KMS-11 (cell line): ENCODE measurements around the gene MAPK12.

Source experiments
- H2AFZ ChIP-seq: fragments of 200-600 bp; sonication (generic); 2 replicates; pipeline ENCODE4 v1.6.1; 2016; ENCODE audit warnings: antibody characterized with exemption, mixed run types, low read depth
- H3K27ac ChIP-seq: fragments of 200-600 bp; sonication (generic); 2 replicates; pipeline ENCODE4 v1.6.1; 2016; ENCODE audit warnings: mild to moderate bottlenecking, mixed run types
- H3K27me3 ChIP-seq: fragments of 200-600 bp; sonication (generic); 2 replicates; pipeline ENCODE4 v1.6.1; 2017; ENCODE audit warnings: mild to moderate bottlenecking, low read depth, mixed run types, moderate library complexity; ENCODE audit not compliant: insufficient read depth
- H3K36me3 ChIP-seq: fragments of 200-600 bp; sonication (generic); 2 replicates; pipeline ENCODE4 v1.6.1; 2017; ENCODE audit warnings: mild to moderate bottlenecking, mixed run types; ENCODE audit not compliant: insufficient read depth
- H3K4me1 ChIP-seq: fragments of 200-600 bp; sonication (generic); 2 replicates; pipeline ENCODE4 v1.6.1; 2016; ENCODE audit warnings: mild to moderate bottlenecking, low read depth, mixed run types; ENCODE audit not compliant: poor library complexity, severe bottlenecking
- H3K4me2 ChIP-seq: fragments of 200-600 bp; sonication (generic); 2 replicates; pipeline ENCODE4 v1.7.0; 2016; ENCODE audit warnings: mild to moderate bottlenecking, mixed run types
- H3K4me3 ChIP-seq: fragments of 200-600 bp; sonication (generic); IDR thresholded peaks from 2 replicates; pipeline ENCODE4 v1.6.1; 2017; ENCODE audit warnings: low read depth, low read length, mixed read lengths; ENCODE audit not compliant: insufficient read depth
- H3K79me2 ChIP-seq: fragments of 200-600 bp; sonication (generic); 2 replicates; pipeline ENCODE4 v1.6.1; 2016; ENCODE audit warnings: low read depth, mixed run types; ENCODE audit not compliant: insufficient read depth
- H3K9ac ChIP-seq: fragments of 200-600 bp; sonication (generic); 2 replicates; pipeline ENCODE4 v1.6.1; 2016; ENCODE audit warnings: mild to moderate bottlenecking, mixed run types
- H4K20me1 ChIP-seq: fragments of 200-600 bp; sonication (generic); 2 replicates; pipeline ENCODE4 v1.6.1; 2016; ENCODE audit warnings: mild to moderate bottlenecking, mixed run types; ENCODE audit not compliant: insufficient read depth
- TF ChIP-seq, protein P1 (sequence below): fragments of 200-600 bp; sonication (generic); conservative IDR thresholded peaks from 2 replicates; pipeline ENCODE4 v1.6.1; 2017; ENCODE audit warnings: low read depth, mild to moderate bottlenecking, antibody characterized with exemption, low read length, moderate library complexity, mixed read lengths

MAPK12 gene

DNA sequence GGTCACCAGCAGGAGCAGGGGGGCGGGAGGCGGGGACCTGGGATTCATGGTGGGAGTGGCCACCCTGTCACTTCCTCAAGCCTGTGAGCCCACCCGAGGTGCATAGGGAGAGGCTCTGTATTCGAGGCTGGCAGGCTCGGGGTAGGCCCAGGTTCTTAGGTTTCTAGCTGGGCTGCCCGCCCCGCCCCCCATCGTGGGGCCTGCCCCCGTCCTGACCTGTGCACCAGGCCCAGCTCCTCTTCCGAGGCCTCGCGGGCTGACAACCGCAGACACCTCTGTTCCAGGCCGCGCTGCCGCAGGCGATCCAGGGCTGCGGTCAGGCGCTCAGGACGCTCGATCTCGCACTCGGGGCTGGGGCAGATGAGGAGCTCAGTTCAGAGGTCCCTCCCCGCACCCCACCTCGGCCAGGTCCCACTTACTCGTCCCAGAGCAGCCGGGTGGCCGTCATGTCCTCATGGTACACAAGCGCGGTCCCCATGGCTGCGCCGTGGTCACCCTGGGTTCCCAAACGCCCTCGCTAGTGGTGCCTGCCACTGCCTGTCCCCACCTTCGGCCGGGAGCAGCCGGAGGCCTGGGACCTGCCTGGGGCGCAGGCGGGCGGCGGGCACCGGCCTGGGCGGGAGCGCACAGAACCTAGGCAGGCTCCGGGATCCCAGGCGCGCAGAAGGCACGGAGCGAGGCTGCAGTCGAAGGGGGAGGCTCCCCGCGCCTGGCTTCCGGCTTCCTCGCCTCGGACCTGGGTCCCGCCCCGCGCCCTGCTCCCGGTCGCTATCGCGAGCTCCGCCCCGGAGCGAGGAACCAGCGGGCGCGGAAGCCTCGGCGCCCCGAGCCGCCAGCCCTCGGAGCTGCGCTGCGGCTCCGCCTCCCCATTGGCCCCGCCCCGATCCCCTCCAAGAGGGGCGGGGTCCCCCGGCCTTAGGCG is 10.7 kb downstream of the MAPK12 start, which contains the start of gene HDAC10:
Gene HDAC10, minus strand, starts transcription at position 711 of the 922 bp plus-strand sequence. Its CDS starts 233 bp downstream, at position 478.
- H3K4me1 ChIP-seq: no peaks in the 10 kb centered on the region
- TF ChIP-seq, protein P1, sequence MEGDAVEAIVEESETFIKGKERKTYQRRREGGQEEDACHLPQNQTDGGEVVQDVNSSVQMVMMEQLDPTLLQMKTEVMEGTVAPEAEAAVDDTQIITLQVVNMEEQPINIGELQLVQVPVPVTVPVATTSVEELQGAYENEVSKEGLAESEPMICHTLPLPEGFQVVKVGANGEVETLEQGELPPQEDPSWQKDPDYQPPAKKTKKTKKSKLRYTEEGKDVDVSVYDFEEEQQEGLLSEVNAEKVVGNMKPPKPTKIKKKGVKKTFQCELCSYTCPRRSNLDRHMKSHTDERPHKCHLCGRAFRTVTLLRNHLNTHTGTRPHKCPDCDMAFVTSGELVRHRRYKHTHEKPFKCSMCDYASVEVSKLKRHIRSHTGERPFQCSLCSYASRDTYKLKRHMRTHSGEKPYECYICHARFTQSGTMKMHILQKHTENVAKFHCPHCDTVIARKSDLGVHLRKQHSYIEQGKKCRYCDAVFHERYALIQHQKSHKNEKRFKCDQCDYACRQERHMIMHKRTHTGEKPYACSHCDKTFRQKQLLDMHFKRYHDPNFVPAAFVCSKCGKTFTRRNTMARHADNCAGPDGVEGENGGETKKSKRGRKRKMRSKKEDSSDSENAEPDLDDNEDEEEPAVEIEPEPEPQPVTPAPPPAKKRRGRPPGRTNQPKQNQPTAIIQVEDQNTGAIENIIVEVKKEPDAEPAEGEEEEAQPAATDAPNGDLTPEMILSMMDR: no peak
- H3K27me3 ChIP-seq: no peaks in the 10 kb centered on the region
- peak within 1 kb of the TSS; percentile 44; the same call in 1 of the 2 replicates for H3K9ac ChIP-seq
- no peaks in the 10 kb centered on the region for H4K20me1 ChIP-seq
- no peak within 1 kb of the TSS for H2AFZ ChIP-seq
- H3K4me3 ChIP-seq: no peak within 1 kb of the TSS
- peak within 1 kb of the TSS; percentile 42; the same call in 1 of the 2 replicates for H3K4me2 ChIP-seq
- H3K79me2 ChIP-seq: no peaks in the 10 kb centered on the region
- H3K27ac ChIP-seq: no peak within 1 kb of the TSS
- H3K36me3 ChIP-seq: no peaks in the 10 kb centered on the region

DNA sequence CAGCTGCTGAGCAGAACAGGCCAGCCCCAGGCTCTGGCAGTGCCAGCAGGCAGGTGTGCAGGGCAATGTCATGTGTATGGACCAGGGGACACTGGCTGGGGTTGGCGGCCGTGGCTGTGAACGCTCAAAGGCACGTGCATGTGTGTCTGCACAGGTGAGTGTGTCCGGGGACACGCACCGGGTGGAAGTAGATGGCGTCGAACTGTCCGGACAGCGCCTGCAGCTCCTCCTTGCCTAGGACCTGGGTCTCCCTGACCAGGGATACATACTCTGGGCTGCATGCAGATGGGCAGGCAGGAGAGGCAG is 11.3 kb downstream of the MAPK12 start:
- Histone ChIP-seq H3K4me2 (peak overlapping the region; percentile 42; the same call in 1 of the 2 replicates), H2AFZ (no peak overlapping the region), H3K4me3 (no peak overlapping the region), H3K9ac (peak overlapping the region; percentile 44; the same call in 1 of the 2 replicates), H3K27me3 (no peaks in the 10 kb centered on the region), H3K27ac (no peak overlapping the region), H3K4me1 (no peaks in the 10 kb centered on the region), H4K20me1 (no peaks in the 10 kb centered on the region), H3K36me3 (no peaks in the 10 kb centered on the region), H3K79me2 (no peaks in the 10 kb centered on the region)
- TF ChIP-seq, protein P1: no peak

DNA sequence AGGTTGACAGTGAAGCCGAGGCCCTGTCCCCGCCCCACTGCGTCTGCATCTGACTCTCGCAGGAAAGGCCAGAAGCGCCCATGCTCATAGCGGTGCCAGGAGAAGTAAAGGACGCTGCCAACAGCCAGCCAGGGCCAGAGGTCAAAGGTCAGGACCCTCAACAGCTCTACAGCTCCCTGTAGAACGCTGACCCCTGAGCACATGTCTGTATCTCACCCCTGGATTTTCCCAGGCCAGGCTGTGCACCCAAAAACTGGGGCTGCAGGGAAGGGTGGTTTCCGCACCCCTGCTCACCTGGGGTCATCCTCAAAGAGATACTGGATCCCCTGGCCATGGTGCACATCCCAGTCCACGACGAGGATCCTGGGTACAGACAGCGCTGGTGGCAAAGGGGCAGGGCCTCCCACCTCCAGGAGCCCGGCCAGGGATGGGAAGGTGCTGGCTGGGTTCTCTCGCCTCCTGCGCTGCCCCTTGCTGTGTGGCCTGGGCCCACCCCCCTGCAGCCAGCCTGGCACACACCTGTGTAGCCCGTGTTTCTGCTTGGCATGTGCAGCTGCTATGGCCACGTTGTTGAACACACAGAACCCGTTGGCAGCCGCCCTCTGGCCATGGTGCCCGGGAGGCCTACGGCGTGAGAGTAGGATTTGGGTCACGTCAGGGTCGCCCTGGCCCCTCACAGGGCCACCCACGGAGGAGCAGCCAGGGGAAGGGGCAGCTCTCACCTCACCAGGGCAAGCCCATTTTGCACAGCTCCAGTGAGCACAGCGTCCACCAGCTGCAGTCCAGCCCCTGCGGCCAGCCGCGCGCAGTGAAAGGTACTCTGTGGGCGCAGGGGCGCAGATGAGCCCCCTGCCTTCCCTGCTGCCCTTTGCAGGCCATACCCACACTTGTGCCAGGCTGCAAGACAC is 11.9 kb downstream of the MAPK12 start:
- Histone ChIP-seq H3K4me3 (no peak overlapping the region), H3K27ac (no peak overlapping the region), H3K4me1 (no peaks in the 10 kb centered on the region), H4K20me1 (no peaks in the 10 kb centered on the region), H3K4me2 (peak overlapping the region; percentile 42; the same call in 1 of the 2 replicates), H3K36me3 (no peaks in the 10 kb centered on the region), H3K27me3 (no peaks in the 10 kb centered on the region), H3K9ac (no peak overlapping the region), H2AFZ (no peak overlapping the region), H3K79me2 (no peaks in the 10 kb centered on the region)
- TF ChIP-seq, protein P1: no peak

DNA sequence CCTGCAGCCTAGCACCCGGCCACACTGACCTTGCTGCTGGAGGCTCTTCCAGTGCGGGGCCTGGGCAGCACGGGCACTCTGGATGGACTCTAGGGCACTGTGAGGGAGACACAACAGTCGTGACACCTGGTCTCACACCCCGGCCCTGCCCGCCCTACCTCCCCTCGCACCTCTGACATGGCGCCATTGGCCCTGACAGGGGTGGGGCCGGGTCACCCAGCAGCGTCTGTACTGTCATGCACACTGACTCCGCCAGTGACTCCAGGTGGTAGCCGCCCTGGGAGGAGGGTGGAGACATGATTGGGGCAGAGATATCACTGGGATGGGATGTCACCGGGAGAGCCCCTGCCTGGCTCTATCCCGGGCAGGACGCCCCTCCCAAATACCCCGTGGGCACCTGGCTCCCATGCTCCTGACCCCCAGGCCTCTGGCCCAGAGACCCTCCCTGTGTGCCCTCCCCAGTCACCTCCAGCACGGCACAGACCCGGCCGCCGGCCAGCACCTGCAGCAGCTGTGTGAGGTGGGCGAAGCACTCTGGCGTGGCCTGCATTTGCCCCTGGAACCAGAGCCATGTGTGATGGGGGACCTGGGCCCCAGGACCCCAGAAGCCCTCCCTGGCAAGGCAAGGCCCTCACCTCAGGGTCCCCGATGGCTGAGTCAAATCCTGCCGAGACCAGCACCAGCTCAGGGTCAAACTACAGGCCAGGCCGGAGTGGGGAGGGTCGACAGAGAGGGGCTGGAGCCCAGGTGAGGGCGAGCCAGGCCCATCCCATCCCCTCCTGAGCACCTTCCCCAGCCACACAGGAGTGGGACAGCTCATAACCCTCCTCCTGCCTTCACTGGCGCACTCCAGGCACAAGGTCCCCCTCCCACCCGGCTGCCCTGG is 13.0 kb downstream of the MAPK12 start:
- Histone ChIP-seq H3K79me2 (peaks cover 6% of the 10 kb centered on the region; the same call in 1 of the 2 replicates), H3K4me2 (no peak overlapping the region)
- TF ChIP-seq, protein P1: no peak

More for the DNA sequence above, 13.0 kb downstream of the MAPK12 start:
- H3K4me3 ChIP-seq: no peak overlapping the region
- H3K9ac ChIP-seq: no peak overlapping the region
- no peaks in the 10 kb centered on the region for H4K20me1 ChIP-seq
- no peaks in the 10 kb centered on the region for H3K4me1 ChIP-seq
- no peak overlapping the region for H2AFZ ChIP-seq
- no peaks in the 10 kb centered on the region for H3K36me3 ChIP-seq
- no peaks in the 10 kb centered on the region for H3K27me3 ChIP-seq
- H3K27ac ChIP-seq: no peak overlapping the region
